ENCODE results near the gene GNAL.
"Not testable (repeated sequence)": the region's sequence is repeated elsewhere in the genome, so short reads cannot be mapped to it uniquely, and the experiment has no call there.

The GNAL gene

GRCh38 chr18:11873670-11874340 lies 184.7 kb downstream of the GNAL start:
- DNase-seq = no peak
- ATAC-seq = no peak

GRCh38 chr18:11874676-11875075 lies 185.6 kb downstream of the GNAL start:
- ATAC-seq = no peak
- no peak for DNase-seq

GRCh38 chr18:11877497-11878135 lies 188.6 kb downstream of the GNAL start:
- no peak for ATAC-seq

DNA sequence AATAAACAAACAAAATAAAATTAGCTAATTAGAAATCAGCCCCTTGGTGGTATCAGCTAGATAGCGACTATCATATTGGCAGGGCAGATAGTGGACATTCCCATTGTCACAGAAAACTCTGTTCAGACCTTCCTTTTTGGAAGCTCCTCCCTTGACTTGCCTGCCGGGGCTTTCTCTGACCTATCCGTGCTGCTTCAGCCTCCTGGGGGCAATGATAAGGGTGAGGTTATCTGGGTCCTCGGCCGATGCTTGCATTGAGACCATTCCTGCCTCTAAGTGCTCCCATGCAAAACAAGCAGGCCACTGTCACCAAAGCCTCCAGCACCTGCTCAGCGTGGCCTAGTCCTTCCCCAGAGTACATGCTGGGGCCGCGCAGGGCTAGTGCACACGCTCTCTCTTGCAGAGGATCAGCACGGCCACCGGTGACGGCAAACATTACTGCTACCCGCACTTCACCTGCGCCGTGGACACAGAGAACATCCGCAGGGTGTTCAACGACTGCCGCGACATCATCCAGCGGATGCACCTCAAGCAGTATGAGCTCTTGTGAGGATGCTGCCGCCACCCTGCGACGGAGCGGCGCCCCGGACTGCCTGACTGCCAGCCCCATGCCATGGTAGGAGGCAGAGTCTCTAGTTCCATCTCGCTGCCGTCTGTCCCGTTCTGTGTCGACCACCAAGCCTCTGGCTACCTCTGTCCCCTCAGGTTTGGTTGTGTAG lies 191.7 kb downstream of the GNAL start:
- ATAC-seq = no peak
- no peak for DNase-seq

More at GRCh38 chr18:11877497-11878135, 188.6 kb downstream of the GNAL start:
- no peak for DNase-seq

GRCh38 chr18:11882636-11883035 lies 193.6 kb downstream of the GNAL start:
- no peak for DNase-seq
- no peak for ATAC-seq

DNA sequence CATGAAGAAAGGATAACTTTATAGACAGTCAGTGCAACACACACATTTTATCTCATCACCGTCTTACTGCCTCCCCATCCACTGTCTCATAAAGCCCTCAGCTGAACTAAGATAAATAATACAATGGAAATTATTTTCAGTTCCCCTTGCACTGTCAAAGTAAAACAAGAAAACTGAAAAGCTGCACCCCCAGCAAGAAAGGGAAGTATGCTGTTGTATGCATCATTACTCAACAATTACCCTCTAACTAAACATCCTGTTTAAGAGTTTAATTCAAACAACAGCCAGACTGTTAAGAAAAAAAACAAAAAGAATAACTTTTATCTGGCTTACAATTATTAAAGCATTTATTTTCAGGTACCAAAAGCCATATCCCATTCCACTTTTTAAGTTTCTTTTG lies 194.1 kb downstream of the GNAL start:
- no peak for ATAC-seq
- DNase-seq = no peak

DNA sequence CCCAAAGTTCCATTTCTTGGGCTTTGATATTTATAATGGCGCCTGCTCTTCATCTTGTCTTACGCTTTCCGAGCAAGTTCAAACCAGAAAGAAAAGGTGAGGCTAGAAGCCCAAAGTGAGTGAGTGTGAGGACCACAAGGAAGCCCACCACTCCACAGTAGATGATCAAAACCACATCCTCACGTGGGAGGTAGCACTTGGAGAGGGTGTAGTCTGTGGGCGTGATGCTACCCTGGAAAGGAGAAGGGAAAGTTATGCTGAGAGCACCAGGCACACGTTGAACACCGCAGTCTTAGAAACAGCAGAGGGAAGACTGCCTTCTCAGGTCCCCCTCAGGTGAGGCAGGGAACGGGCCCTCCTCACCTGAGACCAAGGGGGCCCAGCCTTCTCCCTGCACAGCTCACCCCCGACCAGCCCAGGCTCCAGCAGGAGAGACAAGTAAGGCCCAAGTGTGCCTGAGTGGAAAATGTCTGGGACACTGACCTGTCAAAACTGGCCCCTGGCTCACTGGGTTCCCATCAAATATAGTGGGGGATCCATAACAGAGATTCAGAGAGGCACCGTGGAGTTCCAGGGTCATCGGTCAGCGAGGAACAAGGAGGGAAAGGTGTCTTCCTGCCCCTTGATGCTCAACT lies 195.4 kb downstream of the GNAL start:
- ATAC-seq (no peak), DNase-seq (no peak)

- DNase-seq (no peak), ATAC-seq (no peak)
Observed at GRCh38 chr18:11885278-11885947, 196.3 kb downstream of the GNAL start.

DNA sequence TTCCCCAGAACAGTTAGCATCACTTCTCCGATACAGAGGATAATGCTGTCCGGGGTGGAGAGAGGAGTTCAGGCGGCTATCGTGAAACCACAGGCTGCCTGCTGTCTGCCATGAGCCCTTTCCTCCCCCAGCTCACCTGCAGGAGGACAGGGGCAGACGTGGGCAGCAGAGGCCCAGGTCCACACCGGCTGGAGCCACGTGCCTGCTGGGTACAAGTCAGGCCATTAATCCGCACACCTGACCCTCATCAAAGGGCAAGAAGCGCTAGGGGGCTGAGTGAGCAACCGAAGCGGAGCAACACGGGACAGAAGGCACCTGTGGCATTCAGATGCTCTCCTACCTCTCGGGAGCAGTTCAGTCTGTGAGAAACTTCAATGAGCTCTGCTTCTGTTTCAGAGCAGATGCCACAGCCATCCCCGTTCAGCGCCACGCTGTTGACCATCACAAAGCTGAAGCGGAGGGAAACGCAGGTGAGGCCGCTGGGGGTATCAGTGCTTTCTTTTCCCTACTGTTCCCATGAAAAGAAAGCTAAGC lies 197.6 kb downstream of the GNAL start:
- no peak for ATAC-seq

GRCh38 chr18:11887328-11888128 lies 198.5 kb downstream of the GNAL start:
- ATAC-seq (peak; percentile 52), DNase-seq (no peak)

More for the DNA sequence above, 197.6 kb downstream of the GNAL start:
- DNase-seq = no peak

DNA sequence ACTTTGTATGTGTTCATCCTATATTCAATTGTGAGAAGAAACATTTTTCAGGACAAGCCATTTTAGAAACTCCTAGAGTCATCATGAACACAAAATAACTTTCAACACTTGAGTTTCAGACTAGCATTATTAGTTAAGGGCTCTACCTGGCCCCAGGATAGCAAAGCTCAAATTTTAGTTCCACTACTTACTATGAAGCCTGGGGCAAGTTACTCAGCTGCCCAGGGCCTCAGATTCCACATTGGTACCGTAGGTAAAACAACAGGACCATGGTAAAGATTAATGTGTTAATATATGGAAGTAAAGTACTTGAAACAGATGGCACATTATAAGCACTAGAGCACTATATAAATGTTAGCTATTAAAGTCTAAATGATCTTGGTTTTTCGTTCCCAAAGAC lies 199.7 kb downstream of the GNAL start:
- DNase-seq (no peak), ATAC-seq (no peak)

DNA sequence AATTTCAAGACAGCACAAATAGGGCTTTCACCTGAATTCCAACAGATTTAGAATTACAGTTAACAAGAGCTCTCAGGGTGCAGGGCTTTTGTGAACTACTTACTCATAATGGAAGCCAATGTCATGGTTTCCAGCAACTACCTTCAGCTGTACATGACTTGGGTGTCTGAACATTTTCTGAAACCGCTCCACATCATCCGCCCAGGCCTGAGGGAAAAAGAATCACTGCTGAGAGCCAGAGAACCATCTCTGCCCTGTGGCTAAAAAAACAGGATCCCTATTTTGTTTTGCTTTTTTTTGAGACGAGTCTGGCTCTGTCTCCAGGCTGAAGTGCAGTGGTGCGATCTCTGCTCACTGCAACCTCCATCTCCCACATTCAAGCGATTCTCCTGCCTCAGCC lies 200.2 kb downstream of the GNAL start:
- no peak for DNase-seq
- no peak for ATAC-seq

- ATAC-seq = no peak
- no peak for DNase-seq
Observed at GRCh38 chr18:11891737-11892136, 202.7 kb downstream of the GNAL start.

DNA sequence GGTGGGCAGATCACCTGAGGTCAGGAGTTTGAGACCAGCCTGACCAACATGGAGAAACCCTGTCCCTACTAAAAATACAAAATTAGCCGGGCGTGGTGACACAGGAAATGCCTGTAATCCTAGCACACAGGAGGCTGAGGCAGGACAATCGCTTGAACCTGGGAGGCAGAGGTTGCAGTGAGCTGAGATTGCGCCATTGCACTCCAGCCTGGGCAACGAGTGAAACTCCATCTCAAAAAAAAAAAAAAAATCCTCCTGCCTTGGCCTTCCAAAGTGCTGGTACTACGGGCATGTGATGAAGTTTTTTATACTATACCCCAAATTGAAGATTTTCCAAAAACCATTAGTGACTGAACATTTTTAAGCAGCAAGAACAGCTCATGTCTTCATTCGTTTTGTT lies 203.4 kb downstream of the GNAL start:
- DNase-seq, ATAC-seq: not testable (repeated sequence)

- ATAC-seq (no peak), DNase-seq (no peak)
Observed at GRCh38 chr18:11897781-11898180, 208.7 kb downstream of the GNAL start.

DNA sequence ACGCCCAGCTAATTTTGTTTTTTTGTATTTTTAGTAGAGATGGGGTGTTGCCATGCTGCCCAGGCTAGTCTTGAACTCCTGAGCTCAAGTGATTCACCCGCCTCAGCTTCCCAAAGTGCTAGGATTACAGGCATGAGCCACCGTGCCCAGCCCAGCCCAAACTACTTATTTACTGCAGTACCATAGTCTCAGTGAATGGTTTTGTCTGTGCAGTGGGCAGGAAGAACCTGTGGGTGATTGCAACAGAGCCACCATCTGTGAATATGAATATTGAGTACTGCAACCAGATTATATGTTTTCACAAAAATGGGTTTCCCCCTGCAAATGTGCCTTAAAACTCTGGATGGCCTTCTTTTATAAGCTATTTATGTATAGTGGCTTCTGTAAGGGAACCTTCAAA lies 210.0 kb downstream of the GNAL start:
- ATAC-seq = no peak
- DNase-seq = no peak

- no peak for DNase-seq
- ATAC-seq = no peak
Observed at GRCh38 chr18:11901826-11902438, 212.9 kb downstream of the GNAL start.

DNA sequence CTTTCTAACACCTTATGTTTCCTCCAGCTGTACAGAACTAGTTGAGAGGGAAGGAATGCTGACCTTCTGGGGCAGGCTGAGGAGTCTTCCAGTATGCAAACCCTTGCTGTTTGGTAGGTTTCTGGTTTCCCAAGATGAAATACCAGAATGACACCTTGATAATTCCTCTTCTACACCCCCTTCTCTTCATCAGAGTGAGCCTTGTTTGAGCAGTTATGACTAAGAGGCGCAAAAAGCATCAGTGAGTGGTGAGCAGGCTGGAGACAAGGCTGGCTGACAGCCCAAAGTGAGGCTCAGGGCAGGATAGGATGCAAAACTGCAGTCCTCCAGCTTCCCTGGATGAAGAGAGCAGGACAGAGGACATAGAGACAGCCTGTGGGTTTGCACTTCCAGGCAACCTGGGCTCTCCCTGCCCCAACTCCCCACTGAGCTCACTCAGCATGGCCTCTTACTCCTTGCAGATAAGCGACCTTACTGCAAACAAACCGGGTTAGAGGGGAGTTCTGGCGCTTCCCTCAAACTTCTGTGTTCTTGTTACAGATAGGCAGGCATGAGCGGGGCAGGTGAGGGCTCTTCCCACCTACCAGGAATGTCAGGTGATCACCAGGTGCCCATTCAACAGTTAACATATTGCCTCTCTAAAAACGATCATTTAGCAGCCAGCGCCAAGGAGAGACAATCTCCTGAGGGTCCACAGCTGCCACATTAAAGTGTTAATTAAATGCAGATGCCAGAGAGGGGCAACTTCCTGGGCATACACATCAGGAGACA lies 213.6 kb downstream of the GNAL start:
- ATAC-seq = no peak

DNA sequence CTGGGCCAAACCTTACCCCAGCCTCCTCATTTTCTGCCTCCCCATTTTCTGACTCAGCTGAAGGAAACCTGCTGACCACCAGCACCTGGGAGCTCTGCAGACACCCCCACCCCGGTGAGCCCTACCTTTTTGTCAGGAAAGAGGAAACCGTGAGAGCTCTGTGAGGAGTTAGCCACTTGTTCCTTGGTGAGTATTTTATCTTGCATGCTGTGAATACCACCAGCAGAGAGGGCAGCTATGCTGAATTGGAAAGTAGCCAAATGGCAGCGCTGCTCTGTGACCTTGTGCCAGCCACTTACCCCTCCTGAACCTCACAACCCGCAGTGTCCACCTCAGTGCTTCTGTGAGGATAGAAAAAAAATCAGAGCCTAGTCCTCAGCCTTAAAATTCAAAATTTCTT lies 216.5 kb downstream of the GNAL start:
- ATAC-seq = no peak
- DNase-seq = no peak

More for the DNA sequence above, 213.6 kb downstream of the GNAL start:
- DNase-seq = no peak

GRCh38 chr18:11906176-11906575 lies 217.1 kb downstream of the GNAL start:
- ATAC-seq (no peak), DNase-seq (no peak)

All from stimulated activated naive CD8-positive, alpha-beta T cell treated with anti-CD3 and anti-CD28 coated beads, Interleukin-15, Interleukin-2, amounts not matched to agents 100 U/mL and 50 U/mL, for 24 hours (primary cell).